ENCODE measurements around the gene RNF115. TPM values are rescaled to one million over a fixed set of nuclear protein-coding genes. Genes with fewer than 3 reads are reported as not detected.
"Not testable (repeated sequence)": the region's sequence is repeated elsewhere in the genome, so short reads cannot be mapped to it uniquely, and the experiment has no call there.

Gene RNF115
- total RNA-seq, 3 donors from 2014 or later (not counting 1 experiment from before 2014, with no cell fraction given): 26.7 to 31.8 (median 30.8) TPM

DNA sequence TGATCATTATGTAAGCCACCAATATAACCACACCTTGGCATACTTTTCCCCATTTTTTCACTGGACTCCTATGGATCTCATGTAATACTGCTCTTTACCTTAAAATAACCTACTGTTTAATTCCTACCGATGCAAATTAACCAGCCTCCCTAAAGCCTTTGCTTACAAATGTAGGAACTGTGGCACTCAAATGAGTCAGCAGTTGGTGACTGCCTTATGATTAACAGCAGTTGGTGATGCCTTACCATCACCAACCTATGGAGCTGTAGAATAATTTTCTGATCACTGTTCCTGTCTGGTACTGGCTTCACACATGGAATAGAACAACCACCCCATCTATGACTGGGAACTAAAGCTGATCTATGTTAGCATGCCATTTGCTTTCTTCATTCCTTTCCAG lies 13.8 kb upstream of the RNF115 start:
- no peak for DNase-seq

DNA sequence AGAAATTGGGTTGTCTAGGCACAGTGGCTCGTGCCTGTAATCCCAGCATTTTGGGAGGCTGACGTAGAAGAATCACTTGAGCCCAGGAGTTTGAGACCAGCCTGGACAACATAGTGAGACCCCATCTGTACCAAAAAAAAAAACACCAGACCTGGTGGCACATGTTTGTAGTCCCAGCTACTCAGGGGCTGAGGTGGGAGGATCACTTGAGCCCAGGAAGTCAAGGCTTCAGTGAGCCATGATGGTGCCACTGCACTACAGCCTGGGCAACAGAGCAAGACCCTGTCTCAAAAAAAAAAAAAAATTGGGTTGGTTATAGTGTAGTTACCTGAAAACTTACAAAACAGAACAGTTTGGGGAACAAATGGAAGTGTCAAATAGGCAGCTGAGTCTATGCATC lies 6.9 kb upstream of the RNF115 start:
- H3K4me3 ChIP-seq (ENCODE audit: low read length); H3K27me3 ChIP-seq (ENCODE audit: control insufficient read depth, insufficient read depth, low read length); H3K4me3 Mint-ChIP-seq; H3K4me1 ChIP-seq (ENCODE audit: control insufficient read depth, insufficient read depth, low read length); ATAC-seq; H3K27ac ChIP-seq (ENCODE audit: low read length); DNase-seq; H3K9me3 Mint-ChIP-seq; H3K27ac Mint-ChIP-seq; H3K27me3 Mint-ChIP-seq (ENCODE audit: low read depth in 2 of 2); H3K9me3 ChIP-seq (ENCODE audit: control insufficient read depth, insufficient read depth, low read length); intact Hi-C loops (cut with micrococcal nuclease): not testable (repeated sequence)
- H3K36me3 ChIP-seq (ENCODE audit: control insufficient read depth, insufficient read depth, low read length): peaks cover 87% of the 10 kb centered on the region
- Mint-ChIP-seq H3K4me1 (peaks cover 7 to 13% of the 10 kb centered on the region in 2 donors), H3K36me3 (peaks cover 41% of the 10 kb centered on the region)
- WGBS (ENCODE audit: insufficient coverage): 96% methylated on average over 2 of the region's 2 CpGs

More for the DNA sequence above, 13.8 kb upstream of the RNF115 start:
- Mint-ChIP-seq H3K27ac (no peak overlapping the region), H3K4me3 (no peak overlapping the region), H3K36me3 (peaks cover 18% of the 10 kb centered on the region), H3K27me3 (ENCODE audit: low read depth in 2 of 2) (no peaks in the 10 kb centered on the region), H3K9me3 (no peaks in the 10 kb centered on the region), H3K4me1 (no peaks in the 10 kb centered on the region)
- no peaks in the 10 kb centered on the region for H3K4me1 ChIP-seq (ENCODE audit: control insufficient read depth, insufficient read depth, low read length)
- intact Hi-C loops (cut with micrococcal nuclease): no loop called here
- H3K9me3 ChIP-seq (ENCODE audit: control insufficient read depth, insufficient read depth, low read length): no peaks in the 10 kb centered on the region
- H3K27me3 ChIP-seq (ENCODE audit: control insufficient read depth, insufficient read depth, low read length): no peaks in the 10 kb centered on the region
- TF ChIP-seq, protein P1, sequence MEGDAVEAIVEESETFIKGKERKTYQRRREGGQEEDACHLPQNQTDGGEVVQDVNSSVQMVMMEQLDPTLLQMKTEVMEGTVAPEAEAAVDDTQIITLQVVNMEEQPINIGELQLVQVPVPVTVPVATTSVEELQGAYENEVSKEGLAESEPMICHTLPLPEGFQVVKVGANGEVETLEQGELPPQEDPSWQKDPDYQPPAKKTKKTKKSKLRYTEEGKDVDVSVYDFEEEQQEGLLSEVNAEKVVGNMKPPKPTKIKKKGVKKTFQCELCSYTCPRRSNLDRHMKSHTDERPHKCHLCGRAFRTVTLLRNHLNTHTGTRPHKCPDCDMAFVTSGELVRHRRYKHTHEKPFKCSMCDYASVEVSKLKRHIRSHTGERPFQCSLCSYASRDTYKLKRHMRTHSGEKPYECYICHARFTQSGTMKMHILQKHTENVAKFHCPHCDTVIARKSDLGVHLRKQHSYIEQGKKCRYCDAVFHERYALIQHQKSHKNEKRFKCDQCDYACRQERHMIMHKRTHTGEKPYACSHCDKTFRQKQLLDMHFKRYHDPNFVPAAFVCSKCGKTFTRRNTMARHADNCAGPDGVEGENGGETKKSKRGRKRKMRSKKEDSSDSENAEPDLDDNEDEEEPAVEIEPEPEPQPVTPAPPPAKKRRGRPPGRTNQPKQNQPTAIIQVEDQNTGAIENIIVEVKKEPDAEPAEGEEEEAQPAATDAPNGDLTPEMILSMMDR (IDR thresholded peaks at IDR 0.05): no peak
- ATAC-seq: no peak
- no peak overlapping the region for H3K4me3 ChIP-seq (ENCODE audit: low read length)
- peaks cover 85% of the 10 kb centered on the region for H3K36me3 ChIP-seq (ENCODE audit: control insufficient read depth, insufficient read depth, low read length)
- WGBS (ENCODE audit: insufficient coverage): 100% methylated on average over 1 of the region's 1 CpG
- H3K27ac ChIP-seq (ENCODE audit: low read length): no peak overlapping the region

DNA sequence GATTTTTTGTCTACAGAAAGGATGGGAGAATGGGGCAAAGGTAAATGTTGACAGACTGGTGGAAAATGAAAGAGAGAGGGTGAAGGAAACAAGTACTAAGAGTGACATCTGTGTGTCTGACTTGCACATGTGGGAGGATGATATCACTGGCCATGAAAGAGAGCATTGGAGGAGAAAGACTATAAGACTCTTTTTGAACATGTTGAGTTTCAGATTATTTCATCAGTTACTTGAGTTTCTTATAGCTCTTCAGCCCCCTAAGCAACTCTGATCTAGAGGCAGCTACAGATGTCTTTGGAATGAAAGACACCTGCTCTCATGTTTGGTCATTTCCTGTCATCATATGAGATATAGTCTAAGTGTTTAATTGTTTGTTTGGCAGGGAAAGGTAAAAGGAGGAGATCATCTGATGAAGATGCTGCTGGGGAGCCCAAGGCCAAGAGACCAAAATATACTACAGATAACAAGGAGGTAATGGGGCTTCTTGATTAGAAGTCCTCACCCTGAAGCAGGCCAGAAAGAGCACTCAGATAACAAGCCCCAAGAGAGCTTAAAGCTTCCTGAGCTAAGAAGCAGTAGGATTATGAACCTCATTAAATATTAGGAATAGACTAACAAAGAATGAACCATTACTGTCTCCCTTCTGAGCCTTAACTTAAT lies 4.6 kb upstream of the RNF115 start:
- peaks cover 71% of the 10 kb centered on the region for H3K36me3 ChIP-seq (ENCODE audit: control insufficient read depth, insufficient read depth, low read length)
- Mint-ChIP-seq H3K4me3 (no peak overlapping the region), H3K9me3 (no peaks in the 10 kb centered on the region), H3K4me1 (peaks cover 22 to 33% of the 10 kb centered on the region in 2 donors), H3K27ac (no peak overlapping the region), H3K27me3 (ENCODE audit: low read depth in 2 of 2) (no peaks in the 10 kb centered on the region), H3K36me3 (peaks cover 41% of the 10 kb centered on the region)
- TF ChIP-seq, protein P1 (IDR thresholded peaks at IDR 0.05): no peak
- no peaks in the 10 kb centered on the region for H3K9me3 ChIP-seq (ENCODE audit: control insufficient read depth, insufficient read depth, low read length)
- H3K27ac ChIP-seq (ENCODE audit: low read length): no peak overlapping the region
- intact Hi-C loops (cut with micrococcal nuclease): no loop called here
- no peak for DNase-seq
- H3K27me3 ChIP-seq (ENCODE audit: control insufficient read depth, insufficient read depth, low read length): no peaks in the 10 kb centered on the region
- no peak overlapping the region for H3K4me3 ChIP-seq (ENCODE audit: low read length)
- peaks cover 9% of the 10 kb centered on the region for H3K4me1 ChIP-seq (ENCODE audit: control insufficient read depth, insufficient read depth, low read length)
- no peak for ATAC-seq

DNA sequence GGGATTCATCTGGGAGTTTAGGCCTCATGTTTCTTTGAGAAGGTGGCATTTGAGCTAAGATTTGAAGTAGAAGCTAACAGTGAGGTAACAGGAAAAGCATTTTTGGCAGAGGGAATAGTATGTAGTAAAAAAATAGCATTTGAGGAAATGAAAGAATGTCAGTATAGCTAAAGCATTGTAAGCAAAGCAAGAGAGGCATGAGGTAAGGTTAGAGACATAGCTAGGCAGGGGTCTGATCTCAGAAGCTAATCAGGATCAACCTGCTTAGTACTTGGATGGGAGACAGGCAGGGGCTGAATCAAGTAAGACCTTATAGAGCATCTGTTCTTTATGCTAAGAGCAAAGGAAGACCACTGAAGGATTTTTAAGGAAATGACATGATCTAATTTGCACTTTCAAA lies 4.1 kb upstream of the RNF115 start:
- no peak overlapping the region for H3K27ac Mint-ChIP-seq
- no peak overlapping the region for H3K27ac ChIP-seq (ENCODE audit: low read length)
- intact Hi-C loops (cut with micrococcal nuclease): no loop called here
- no peaks in the 10 kb centered on the region for H3K9me3 ChIP-seq (ENCODE audit: control insufficient read depth, insufficient read depth, low read length)
- H3K4me3 ChIP-seq (ENCODE audit: low read length): no peak overlapping the region
- ATAC-seq: no peak
- H3K4me1 ChIP-seq (ENCODE audit: control insufficient read depth, insufficient read depth, low read length): peaks cover 9% of the 10 kb centered on the region
- H3K36me3 Mint-ChIP-seq: peaks cover 36% of the 10 kb centered on the region
- H3K4me3 Mint-ChIP-seq: no peak overlapping the region
- no peaks in the 10 kb centered on the region for H3K9me3 Mint-ChIP-seq
- DNase-seq: no peak
- H3K36me3 ChIP-seq (ENCODE audit: control insufficient read depth, insufficient read depth, low read length): peaks cover 66% of the 10 kb centered on the region
- H3K27me3 ChIP-seq (ENCODE audit: control insufficient read depth, insufficient read depth, low read length): no peaks in the 10 kb centered on the region
- TF ChIP-seq, protein P1 (IDR thresholded peaks at IDR 0.05): no peak
- H3K4me1 Mint-ChIP-seq: peaks cover 22 to 33% of the 10 kb centered on the region in 2 donors
- H3K27me3 Mint-ChIP-seq (ENCODE audit: low read depth in 2 of 2): no peaks in the 10 kb centered on the region
